C4-2B (cell line): ENCODE results near the gene ZMYND15.
A peak's percentile ranks its signal among the peaks of the same experiment; 100 is the strongest.
"Not testable (repeated sequence)": the region's sequence is repeated elsewhere in the genome, so short reads cannot be mapped to it uniquely, and the experiment has no call there.

Experiments used
- H3K27ac ChIP-seq: fragments of 450-650 bp; 2 replicates; pipeline ENCODE4 v1.5.1; 2017
- ZFX ChIP-seq: fragments of 450-650 bp; IDR thresholded peaks from 2 replicates; pipeline ENCODE4 v1.6.1; 2017
- TF ChIP-seq, protein P1 (sequence below): fragments of 450-650 bp; conservative IDR thresholded peaks from 2 replicates; pipeline ENCODE4 v1.5.1; 2017; ENCODE audit warnings: mild to moderate bottlenecking

The ZMYND15 gene

DNA sequence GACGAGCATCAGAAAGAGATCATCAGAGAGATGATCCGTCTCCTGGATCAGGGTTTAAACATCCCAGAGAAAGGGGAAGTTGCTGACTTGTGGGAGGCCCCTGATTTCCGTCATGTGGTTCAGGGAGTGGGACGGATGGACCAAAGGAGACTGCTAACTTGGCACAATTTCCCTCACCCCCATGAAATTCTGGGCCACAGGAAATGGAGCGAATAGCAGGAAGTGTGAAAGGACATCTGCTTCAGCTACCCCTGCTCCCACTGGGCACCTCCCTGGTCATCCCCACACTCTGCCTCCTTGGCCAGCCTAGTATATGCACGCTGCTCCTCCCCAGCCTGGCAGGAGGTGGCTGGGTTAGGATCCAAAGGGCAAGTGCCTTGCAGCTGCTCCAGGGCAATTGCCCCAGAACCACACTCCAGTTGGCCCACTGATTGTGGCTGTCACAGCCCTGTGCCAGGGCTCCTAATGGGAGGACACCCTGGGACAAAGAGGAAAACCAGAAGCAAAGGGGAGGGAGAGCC, 27.9 kb upstream of the ZMYND15 start:
- H3K27ac ChIP-seq: peak overlapping the region; percentile 72; the same call in 1 of the 2 replicates
- TF ChIP-seq, protein P1, sequence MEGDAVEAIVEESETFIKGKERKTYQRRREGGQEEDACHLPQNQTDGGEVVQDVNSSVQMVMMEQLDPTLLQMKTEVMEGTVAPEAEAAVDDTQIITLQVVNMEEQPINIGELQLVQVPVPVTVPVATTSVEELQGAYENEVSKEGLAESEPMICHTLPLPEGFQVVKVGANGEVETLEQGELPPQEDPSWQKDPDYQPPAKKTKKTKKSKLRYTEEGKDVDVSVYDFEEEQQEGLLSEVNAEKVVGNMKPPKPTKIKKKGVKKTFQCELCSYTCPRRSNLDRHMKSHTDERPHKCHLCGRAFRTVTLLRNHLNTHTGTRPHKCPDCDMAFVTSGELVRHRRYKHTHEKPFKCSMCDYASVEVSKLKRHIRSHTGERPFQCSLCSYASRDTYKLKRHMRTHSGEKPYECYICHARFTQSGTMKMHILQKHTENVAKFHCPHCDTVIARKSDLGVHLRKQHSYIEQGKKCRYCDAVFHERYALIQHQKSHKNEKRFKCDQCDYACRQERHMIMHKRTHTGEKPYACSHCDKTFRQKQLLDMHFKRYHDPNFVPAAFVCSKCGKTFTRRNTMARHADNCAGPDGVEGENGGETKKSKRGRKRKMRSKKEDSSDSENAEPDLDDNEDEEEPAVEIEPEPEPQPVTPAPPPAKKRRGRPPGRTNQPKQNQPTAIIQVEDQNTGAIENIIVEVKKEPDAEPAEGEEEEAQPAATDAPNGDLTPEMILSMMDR: no peak
- TF ChIP-seq ZFX: no peak

DNA sequence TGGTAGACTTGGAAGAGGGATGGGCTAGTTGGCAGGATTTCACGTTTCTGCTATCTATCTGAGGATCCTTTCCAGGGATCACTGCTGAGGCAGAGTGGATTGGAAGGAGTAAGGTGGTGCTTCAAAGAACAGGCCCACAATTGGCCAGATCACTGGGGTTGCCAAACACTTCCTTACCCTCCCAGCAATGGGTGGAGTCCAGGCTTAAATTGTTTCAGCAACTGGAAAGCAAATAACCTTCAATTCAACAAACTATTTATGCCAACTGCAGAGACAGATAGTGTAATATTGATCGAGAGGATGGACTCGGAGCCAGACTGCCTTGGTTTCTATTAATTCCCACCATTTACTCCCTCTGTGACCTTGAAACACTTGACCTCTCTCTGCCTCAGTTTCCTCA, 27.1 kb upstream of the ZMYND15 start:
- TF ChIP-seq ZFX: no peak
- TF ChIP-seq, protein P1: no peak
- H3K27ac ChIP-seq: peak overlapping the region; percentile 1; the same call in 1 of the 2 replicates

DNA sequence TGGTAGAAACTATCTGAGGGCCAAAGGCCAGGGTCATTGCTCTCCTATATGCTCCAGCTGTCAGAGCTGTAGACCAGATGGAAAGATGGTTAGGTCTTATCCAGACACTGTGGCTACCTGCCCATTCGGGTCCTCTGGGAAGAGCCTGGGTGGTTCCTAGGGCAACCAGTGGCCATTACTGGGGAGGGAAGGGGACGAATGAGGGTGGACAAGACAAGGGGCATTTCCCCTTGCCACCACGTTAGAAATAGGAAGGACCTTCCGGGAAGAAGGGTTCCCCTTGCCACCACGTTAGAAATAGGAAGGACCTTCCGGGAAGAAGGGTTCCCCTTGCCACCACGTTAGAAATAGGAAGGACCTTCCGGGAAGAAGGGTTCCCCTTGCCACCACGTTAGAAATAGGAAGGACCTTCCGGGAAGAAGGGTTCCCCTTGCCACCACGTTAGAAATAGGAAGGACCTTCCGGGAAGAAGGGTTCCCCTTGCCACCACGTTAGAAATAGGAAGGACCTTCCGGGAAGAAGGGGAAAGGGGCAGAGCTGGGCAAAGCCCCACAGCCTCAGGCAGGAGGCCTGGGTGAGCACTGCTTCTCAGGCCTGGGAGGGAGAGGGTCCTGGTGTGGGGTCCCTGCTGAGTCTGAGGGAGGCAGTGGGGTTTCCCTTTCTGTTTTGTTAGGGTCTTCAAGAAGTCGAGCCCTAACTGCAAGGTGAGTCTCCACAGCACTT, 25.1 kb upstream of the ZMYND15 start:
- H3K27ac ChIP-seq: not testable (repeated sequence)

DNA sequence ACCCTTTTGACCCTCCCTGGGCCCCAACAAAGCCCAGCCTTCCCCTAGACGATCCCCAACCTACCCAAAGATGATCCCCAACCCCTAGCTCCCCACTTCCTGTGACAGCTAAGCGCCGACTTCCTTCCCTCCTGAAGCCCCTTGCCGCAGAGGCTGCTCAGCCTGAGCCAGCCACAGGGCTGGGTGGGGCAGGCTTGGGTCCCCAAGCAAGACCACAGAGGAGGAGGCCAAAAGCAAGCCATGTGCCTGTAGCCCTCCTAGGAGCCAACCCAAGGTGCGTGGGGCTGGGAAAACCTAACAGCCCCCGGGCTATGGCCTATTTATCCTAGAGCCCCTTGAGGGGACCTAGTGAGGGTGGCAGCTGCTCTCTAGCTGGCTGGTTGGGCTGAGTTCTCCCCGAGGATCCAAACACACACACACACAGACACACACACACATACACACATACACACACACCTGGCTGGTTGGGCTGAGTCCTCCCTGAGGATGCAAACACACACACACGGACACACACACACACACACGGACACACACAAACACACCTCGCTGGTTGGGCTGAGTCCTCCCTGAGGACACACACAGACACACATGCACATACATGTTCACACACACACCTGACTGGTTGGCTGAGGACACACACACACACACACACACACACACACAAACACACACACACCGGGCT, 24.4 kb upstream of the ZMYND15 start:
- no peak overlapping the region for H3K27ac ChIP-seq
- TF ChIP-seq, protein P1: no peak
- no peak for TF ChIP-seq ZFX

DNA sequence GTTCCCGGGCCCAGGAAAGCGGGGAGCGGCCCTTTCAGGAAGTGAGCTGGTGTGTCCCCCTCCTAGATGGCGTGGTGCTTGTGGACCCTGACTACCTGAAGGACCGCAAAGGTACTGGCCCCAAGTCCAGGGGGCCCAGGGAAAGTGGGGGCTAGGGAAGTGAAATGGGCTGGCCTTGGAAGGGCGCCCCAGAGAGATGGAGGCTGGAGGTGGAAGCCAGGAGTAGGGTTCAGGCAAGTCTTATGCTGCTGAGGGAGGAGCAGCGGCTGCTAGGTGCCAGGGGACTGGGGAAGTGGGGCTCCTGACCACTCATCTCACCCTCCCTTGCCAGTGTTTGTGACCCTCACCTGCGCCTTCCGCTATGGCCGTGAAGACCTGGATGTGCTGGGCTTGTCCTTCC, 23.6 kb upstream of the ZMYND15 start:
- no peak overlapping the region for H3K27ac ChIP-seq
- TF ChIP-seq, protein P1: no peak
- TF ChIP-seq ZFX: no peak

DNA sequence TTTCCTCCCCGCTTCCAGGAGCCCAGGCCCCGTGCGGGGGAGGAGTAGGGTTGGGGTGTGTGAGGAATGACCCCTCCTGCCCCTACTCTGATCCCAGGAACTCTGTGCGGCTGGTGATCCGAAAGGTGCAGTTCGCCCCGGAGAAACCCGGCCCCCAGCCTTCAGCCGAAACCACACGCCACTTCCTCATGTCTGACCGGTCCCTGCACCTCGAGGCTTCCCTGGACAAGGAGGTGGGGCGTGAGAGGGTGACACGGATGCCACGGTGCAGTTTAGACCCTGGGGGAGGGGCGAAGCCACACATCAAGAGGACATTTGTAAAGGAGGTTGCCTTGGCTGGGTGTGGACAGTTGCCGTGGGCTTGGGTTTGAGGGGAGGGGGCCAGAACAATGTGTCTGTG, 21.8 kb upstream of the ZMYND15 start:
- H3K27ac ChIP-seq: no peak overlapping the region
- TF ChIP-seq, protein P1: no peak
- no peak for TF ChIP-seq ZFX

DNA sequence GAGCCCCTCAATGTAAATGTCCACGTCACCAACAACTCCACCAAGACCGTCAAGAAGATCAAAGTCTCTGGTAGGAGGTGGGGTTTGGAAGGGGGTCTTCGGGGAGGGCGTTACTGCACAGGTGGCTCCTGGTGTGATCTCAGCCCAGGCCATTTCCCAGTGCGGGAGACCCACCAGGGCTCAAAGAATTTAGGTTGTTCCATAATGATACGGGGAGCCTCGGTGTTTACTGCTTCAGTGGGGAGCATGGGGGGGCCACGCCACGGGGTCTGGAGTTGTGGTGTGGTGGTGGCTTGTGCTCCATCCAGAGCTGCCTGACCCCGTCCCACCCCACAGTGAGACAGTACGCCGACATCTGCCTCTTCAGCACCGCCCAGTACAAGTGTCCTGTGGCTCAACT, 21.4 kb upstream of the ZMYND15 start:
- no peak overlapping the region for H3K27ac ChIP-seq
- TF ChIP-seq, protein P1: no peak
- no peak for TF ChIP-seq ZFX
